ENCODE measurements around the gene EIF3K.

DNA sequence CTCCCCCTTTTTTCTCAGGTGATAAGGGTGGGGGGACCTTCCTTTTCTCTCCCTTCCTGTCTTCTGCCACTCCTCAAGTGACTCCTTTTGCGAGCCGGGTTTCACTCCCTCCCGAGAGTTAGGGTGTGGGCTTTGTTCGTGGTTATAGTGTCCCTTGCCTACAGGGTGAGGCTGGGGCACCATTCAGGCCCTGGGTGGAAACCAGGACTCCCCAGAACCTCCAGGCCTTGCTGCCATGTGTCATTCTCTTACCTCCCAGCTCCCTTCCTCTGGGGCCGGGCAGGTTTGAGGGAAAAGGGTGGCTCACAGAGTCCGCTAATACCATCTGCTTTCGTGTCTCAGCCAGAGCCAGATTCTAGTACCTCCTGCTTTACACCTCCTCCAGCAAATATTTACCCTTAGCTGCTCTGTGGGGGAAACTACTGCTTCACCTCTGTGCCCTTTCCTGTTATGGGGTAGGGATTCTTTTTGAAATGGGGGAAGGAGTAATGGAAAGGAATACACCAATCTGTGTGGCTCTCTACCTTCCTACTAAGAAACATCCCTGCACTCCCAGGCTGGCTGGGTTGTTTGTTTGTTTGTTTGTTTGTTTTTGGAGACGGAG, 31.3 kb downstream of the EIF3K start:
- TF ChIP-seq, protein P1, sequence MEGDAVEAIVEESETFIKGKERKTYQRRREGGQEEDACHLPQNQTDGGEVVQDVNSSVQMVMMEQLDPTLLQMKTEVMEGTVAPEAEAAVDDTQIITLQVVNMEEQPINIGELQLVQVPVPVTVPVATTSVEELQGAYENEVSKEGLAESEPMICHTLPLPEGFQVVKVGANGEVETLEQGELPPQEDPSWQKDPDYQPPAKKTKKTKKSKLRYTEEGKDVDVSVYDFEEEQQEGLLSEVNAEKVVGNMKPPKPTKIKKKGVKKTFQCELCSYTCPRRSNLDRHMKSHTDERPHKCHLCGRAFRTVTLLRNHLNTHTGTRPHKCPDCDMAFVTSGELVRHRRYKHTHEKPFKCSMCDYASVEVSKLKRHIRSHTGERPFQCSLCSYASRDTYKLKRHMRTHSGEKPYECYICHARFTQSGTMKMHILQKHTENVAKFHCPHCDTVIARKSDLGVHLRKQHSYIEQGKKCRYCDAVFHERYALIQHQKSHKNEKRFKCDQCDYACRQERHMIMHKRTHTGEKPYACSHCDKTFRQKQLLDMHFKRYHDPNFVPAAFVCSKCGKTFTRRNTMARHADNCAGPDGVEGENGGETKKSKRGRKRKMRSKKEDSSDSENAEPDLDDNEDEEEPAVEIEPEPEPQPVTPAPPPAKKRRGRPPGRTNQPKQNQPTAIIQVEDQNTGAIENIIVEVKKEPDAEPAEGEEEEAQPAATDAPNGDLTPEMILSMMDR (IDR thresholded peaks at IDR 0.05): no peak
- TF ChIP-seq POLR2A (IDR thresholded peaks at IDR 0.05) (no peak), POLR2AphosphoS5 (IDR thresholded peaks at IDR 0.05) (no peak), EP300 (IDR thresholded peaks at IDR 0.05) (no peak)

Measured in sigmoid colon (tissue), 4 donors.